Neural crest cell (in vitro differentiated cells): Measurements from ENCODE around the gene QPCT. TPM values are rescaled to one million over a fixed set of nuclear protein-coding genes. Genes with fewer than 3 reads are reported as not detected.
"Not testable (repeated sequence)": the region's sequence is repeated elsewhere in the genome, so short reads cannot be mapped to it uniquely, and the experiment has no call there.

ENCODE experiments used
- DNase-seq: peaks from one replicate; pipeline ENCODE4 v3.0.0; 2021; ENCODE audit warnings: low read depth, mixed read lengths, low spot score
- H3K27ac Mint-ChIP-seq: one replicate; pipeline ENCODE4 v1.8.0; 2021; ENCODE audit warnings: mild to moderate bottlenecking, mixed read lengths; ENCODE audit not compliant: unreplicated experiment
- H3K27me3 Mint-ChIP-seq: 2 replicates; pipeline ENCODE4 v1.8.0; 2021; ENCODE audit warnings: low read depth, mild to moderate bottlenecking, mixed read lengths
- H3K36me3 Mint-ChIP-seq: 2 replicates; pipeline ENCODE4 v1.8.0; 2021; ENCODE audit warnings: low read depth, mild to moderate bottlenecking, mixed read lengths
- H3K4me1 Mint-ChIP-seq: 2 replicates; pipeline ENCODE4 v1.8.0; 2021; ENCODE audit warnings: mixed read lengths
- H3K4me3 Mint-ChIP-seq: one replicate; pipeline ENCODE4 v1.8.0; 2021; ENCODE audit warnings: mild to moderate bottlenecking, mixed read lengths
- H3K9me3 Mint-ChIP-seq: 2 replicates; pipeline ENCODE4 v1.8.0; 2021; ENCODE audit warnings: mixed read lengths
- total RNA-seq: library from RNA; stranded (reverse); gene quantifications from 2 replicates; pipeline ENCODE4 v1.2.1, GENCODE V29; 2021
- TF ChIP-seq, protein P1 (sequence below): fragments of 200-600 bp; sonication (generic); conservative IDR thresholded peaks from 2 replicates; pipeline ENCODE4 v1.5.0; 2021; ENCODE audit warnings: antibody characterized with exemption, mild to moderate bottlenecking

Gene QPCT
- total RNA-seq, 1 donor from 2014 or later: not detected

DNA sequence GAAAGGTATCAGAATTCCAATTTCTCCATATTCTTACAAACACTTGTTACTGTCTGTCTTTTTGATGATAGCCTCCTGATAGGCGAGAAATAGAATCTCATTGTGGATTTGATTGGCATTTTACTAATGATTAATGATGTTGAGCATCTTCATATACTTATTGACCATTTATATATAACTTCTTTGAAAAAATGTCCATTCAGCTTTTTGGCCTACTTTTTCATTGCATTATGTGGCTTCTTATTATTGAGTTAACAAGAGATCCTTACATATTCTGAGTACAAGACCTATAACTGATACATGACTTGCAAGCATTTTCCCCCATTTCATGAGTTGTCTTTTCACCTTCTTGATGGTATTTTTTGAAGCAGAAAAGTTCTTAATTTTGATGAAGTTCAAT is 54.6 kb downstream of the QPCT start:
- Mint-ChIP-seq H3K36me3 (no peaks in the 10 kb centered on the region), H3K9me3 (no peaks in the 10 kb centered on the region), H3K27ac (no peak overlapping the region), H3K4me3 (no peak overlapping the region), H3K27me3 (peaks cover 13% of the 10 kb centered on the region), H3K4me1 (no peaks in the 10 kb centered on the region)
- no peak for DNase-seq
- TF ChIP-seq, protein P1, sequence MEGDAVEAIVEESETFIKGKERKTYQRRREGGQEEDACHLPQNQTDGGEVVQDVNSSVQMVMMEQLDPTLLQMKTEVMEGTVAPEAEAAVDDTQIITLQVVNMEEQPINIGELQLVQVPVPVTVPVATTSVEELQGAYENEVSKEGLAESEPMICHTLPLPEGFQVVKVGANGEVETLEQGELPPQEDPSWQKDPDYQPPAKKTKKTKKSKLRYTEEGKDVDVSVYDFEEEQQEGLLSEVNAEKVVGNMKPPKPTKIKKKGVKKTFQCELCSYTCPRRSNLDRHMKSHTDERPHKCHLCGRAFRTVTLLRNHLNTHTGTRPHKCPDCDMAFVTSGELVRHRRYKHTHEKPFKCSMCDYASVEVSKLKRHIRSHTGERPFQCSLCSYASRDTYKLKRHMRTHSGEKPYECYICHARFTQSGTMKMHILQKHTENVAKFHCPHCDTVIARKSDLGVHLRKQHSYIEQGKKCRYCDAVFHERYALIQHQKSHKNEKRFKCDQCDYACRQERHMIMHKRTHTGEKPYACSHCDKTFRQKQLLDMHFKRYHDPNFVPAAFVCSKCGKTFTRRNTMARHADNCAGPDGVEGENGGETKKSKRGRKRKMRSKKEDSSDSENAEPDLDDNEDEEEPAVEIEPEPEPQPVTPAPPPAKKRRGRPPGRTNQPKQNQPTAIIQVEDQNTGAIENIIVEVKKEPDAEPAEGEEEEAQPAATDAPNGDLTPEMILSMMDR: no peak

DNA sequence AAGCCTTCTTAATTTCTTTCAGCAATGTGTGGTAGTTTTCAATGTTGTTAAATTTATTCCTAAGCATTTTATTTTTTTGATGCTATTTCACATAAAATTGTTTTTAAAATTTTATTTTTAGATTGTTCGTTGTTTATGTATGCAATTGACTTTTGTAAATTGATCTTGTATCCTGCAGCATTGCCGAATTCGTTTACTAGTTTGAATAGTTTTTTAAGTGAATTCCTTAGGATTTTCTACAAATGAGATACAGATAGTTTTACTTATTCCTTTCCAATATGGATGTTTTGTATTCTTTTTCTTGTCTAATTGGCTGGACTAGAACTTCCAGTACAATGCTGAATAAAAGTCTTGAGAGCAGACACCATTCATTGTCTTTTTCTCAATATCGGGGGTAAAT is 55.6 kb downstream of the QPCT start:
- H3K27ac Mint-ChIP-seq: no peak overlapping the region
- TF ChIP-seq, protein P1: no peak
- H3K4me1 Mint-ChIP-seq: no peaks in the 10 kb centered on the region
- no peak for DNase-seq
- H3K36me3 Mint-ChIP-seq: no peaks in the 10 kb centered on the region
- peaks cover 8% of the 10 kb centered on the region for H3K27me3 Mint-ChIP-seq
- H3K9me3 Mint-ChIP-seq: no peaks in the 10 kb centered on the region
- H3K4me3 Mint-ChIP-seq: no peak overlapping the region

DNA sequence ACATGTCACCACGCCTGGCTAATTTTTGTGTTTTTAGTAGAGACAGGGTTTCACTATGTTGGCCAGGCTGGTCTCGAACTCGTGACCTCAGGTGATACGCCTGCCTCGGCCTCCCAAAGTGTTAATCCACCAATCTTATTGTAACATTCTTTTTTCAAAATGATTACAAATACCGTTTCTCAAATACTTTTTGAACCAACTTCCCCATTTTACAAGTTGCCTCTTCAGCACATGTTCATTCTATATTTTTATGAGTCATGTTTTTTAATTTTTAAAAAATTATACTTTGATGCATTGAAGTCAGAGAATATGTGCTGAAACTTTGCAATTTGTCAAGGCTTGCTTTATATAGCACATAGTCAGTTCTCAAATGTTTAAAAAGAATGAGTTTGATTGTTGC is 58.2 kb downstream of the QPCT start:
- peaks cover 15% of the 10 kb centered on the region for H3K27me3 Mint-ChIP-seq
- no peak for DNase-seq
- TF ChIP-seq, protein P1: no peak
- H3K27ac Mint-ChIP-seq: no peak overlapping the region
- H3K4me3 Mint-ChIP-seq: no peak overlapping the region
- H3K4me1 Mint-ChIP-seq: no peaks in the 10 kb centered on the region
- no peaks in the 10 kb centered on the region for H3K36me3 Mint-ChIP-seq
- H3K9me3 Mint-ChIP-seq: no peaks in the 10 kb centered on the region

DNA sequence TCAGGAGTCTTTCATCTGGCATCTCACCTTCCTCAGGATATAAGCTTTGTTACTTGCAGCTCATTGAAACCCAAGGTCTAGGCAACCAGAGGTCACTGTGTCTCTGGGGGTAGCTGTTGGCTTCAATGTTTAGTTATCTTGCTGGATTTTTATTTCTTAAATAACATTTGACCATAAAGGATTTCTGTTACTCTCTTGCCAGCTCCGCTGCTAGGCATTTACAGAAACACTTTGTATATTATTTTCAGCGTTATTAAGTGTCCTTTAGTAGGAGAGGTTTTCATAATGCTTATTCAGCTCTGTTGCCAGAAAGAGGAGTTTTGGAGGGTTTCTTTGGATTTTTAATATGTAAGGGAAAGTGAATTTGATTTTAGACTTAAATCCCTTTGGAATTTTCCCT is 61.4 kb downstream of the QPCT start:
- Mint-ChIP-seq H3K36me3 (no peaks in the 10 kb centered on the region), H3K27ac (no peak overlapping the region), H3K4me3 (no peak overlapping the region), H3K4me1 (no peaks in the 10 kb centered on the region), H3K27me3 (peaks cover 22% of the 10 kb centered on the region), H3K9me3 (no peaks in the 10 kb centered on the region)
- TF ChIP-seq, protein P1: no peak
- DNase-seq: no peak

DNA sequence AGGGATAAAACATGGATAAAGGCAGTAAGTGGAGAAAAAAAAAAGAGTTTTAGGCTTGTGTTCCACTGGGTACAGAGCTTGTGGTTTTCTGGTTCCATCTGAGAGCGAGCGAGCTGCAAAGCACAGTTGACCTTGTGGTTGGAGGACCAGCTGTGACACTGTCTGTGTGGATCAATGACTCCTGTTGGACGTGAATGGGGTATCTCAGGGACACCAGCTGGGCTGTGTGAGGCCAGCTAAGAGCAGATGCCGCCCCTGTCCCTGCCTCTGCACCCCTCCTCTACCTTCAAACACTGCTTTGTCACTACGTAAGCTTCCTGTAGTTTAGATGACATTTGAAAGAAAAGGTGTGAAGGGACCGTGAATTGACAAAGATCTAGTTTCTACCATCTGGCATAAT is 67.8 kb downstream of the QPCT start:
- Mint-ChIP-seq H3K4me1 (peaks cover 21% of the 10 kb centered on the region), H3K27me3 (peaks cover 59% of the 10 kb centered on the region), H3K36me3 (no peaks in the 10 kb centered on the region), H3K4me3 (no peak overlapping the region), H3K27ac (no peak overlapping the region), H3K9me3 (no peaks in the 10 kb centered on the region)
- TF ChIP-seq, protein P1: no peak
- no peak for DNase-seq

DNA sequence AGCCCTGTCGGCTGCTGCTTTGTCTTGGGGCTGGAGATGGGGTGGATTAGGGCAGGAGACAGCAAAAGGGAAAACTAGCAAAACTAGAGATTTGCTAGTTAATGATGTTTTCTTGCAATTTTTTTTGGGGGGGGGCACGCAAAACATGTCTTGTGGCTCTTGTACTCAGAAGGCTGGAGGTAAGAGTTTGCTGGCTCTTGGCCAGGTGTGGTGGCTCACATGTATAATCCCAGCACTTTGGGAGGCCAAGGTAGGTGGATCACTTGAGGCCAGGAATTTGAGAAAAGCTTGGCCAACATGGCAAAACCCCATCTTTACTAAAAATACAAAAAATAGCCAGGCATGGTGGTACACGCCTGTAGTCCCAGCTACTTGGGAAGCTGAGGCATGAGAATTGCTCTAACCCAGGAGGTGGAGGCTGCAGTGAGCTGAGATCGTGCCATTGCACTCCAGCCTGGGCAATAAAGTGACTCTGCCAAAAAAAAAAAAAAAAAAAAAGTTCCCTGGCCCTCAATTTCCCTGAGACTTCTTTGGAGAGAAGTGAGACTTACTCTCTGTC is 69.6 kb downstream of the QPCT start:
- H3K4me3 Mint-ChIP-seq, H3K9me3 Mint-ChIP-seq, DNase-seq, H3K27ac Mint-ChIP-seq, H3K36me3 Mint-ChIP-seq: not testable (repeated sequence)
- peaks cover 32% of the 10 kb centered on the region for H3K4me1 Mint-ChIP-seq
- peaks cover 72% of the 10 kb centered on the region for H3K27me3 Mint-ChIP-seq
